IMR-90 (cell line): ENCODE measurements around the gene TP53BP1. TPM values are rescaled to one million over a fixed set of nuclear protein-coding genes. Genes with fewer than 3 reads are reported as not detected.

Source experiments
- ATAC-seq: fragments of 200-7000 bp; cut with Tn5 transposase; 2 replicates; pipeline ENCODE4 v1.9.1; 2020; ENCODE audit warnings: low read depth, mild to moderate bottlenecking, moderate library complexity
- BruUV-seq: library from RNA; stranded (reverse); fragments of 400-500 nt; replicated peaks from 2 replicates; lab custom pipeline; 2021; lab: Mats Ljungman, UMichigan
- CTCF ChIA-PET: fragments of 300-600 bp; formaldehyde crosslinking; extraction: SDS; loops from one replicate; lab custom pipeline; 2021; ENCODE audit warnings: antibody characterized with exemption; lab: Yijun Ruan, JAX
- POLR2A ChIA-PET: fragments of 300-600 bp; sonication (Branson Sonifier 250); formaldehyde crosslinking; loops from one replicate; lab custom pipeline; 2022; ENCODE audit warnings: antibody characterized with exemption; ENCODE audit not compliant: unreplicated experiment; lab: Charles Lee
- DNase-seq: peaks from one replicate; pipeline ENCODE4 v3.0.0; 2013
- H2AFZ ChIP-seq: replicated peaks from 2 replicates; pipeline ENCODE3; 2013; ENCODE audit warnings: low read length, mild to moderate bottlenecking; ENCODE audit not compliant: poor library complexity
- H2AK5ac ChIP-seq: 2 replicates; pipeline ENCODE4 v1.6.1; 2013; ENCODE audit warnings: low read depth, low read length, inconsistent platforms
- H2AK9ac ChIP-seq: replicated peaks from 2 replicates; pipeline ENCODE3; 2013; ENCODE audit warnings: mild to moderate bottlenecking, low read depth, low read length, moderate library complexity; ENCODE audit not compliant: poor library complexity
- H2BK120ac ChIP-seq: 2 replicates; pipeline ENCODE4 v1.6.1; 2013; ENCODE audit warnings: low read depth, low read length, inconsistent platforms
- H2BK15ac ChIP-seq: 3 replicates; pipeline ENCODE4 v1.6.1; 2013; ENCODE audit warnings: low read depth, low read length, inconsistent platforms
- H2BK20ac ChIP-seq: 2 replicates; pipeline ENCODE4 v1.6.1; 2013; ENCODE audit warnings: low read depth, mild to moderate bottlenecking, inconsistent platforms, low read length, moderate library complexity
- H2BK5ac ChIP-seq: 2 replicates; pipeline ENCODE4 v1.6.1; 2013; ENCODE audit warnings: mild to moderate bottlenecking, low read depth, low read length, inconsistent platforms; ENCODE audit not compliant: poor library complexity, severe bottlenecking
- H3K14ac ChIP-seq: replicated peaks from 2 replicates; pipeline ENCODE4 v1.6.1; 2013; ENCODE audit warnings: low read depth, low read length, inconsistent platforms
- H3K18ac ChIP-seq: 2 replicates; pipeline ENCODE4 v1.6.1; 2013; ENCODE audit warnings: low read depth, low read length, control low read depth
- H3K23ac ChIP-seq: 2 replicates; pipeline ENCODE4 v1.6.1; 2013; ENCODE audit warnings: low read depth, low read length, inconsistent platforms
- H3K27ac ChIP-seq: 2 replicates; pipeline ENCODE4 v1.5.1; 2013; ENCODE audit warnings: mild to moderate bottlenecking, control low read depth, low read length; ENCODE audit not compliant: insufficient read depth
- H3K27me3 ChIP-seq: 2 replicates; pipeline ENCODE4 v1.6.1; 2013; ENCODE audit warnings: low read length; ENCODE audit not compliant: control insufficient read depth, insufficient read depth
- H3K36me3 ChIP-seq: 2 replicates; pipeline ENCODE4 v1.6.1; 2013; ENCODE audit warnings: low read length, mixed read lengths; ENCODE audit not compliant: control insufficient read depth, insufficient read depth
- H3K4ac ChIP-seq: 2 replicates; pipeline ENCODE4 v1.6.1; 2013; ENCODE audit warnings: low read depth, low read length, inconsistent platforms
- H3K4me1 ChIP-seq: 2 replicates; pipeline ENCODE4 v1.6.1; 2013; ENCODE audit warnings: low read length, mixed read lengths; ENCODE audit not compliant: control insufficient read depth, insufficient read depth
- H3K4me2 ChIP-seq: 2 replicates; pipeline ENCODE4 v1.6.1; 2013; ENCODE audit warnings: low read depth, mild to moderate bottlenecking, control low read depth, low read length, moderate library complexity
- H3K4me3 ChIP-seq: 2 replicates; pipeline ENCODE4 v1.5.1; 2013; ENCODE audit warnings: low read depth, mild to moderate bottlenecking, control low read depth, low read length, moderate library complexity; ENCODE audit not compliant: insufficient read depth
- H3K56ac ChIP-seq: 2 replicates; pipeline ENCODE4 v1.6.1; 2013; ENCODE audit warnings: low read length, inconsistent platforms; ENCODE audit not compliant: insufficient read depth; ENCODE audit errors: extremely low read depth
- H3K79me1 ChIP-seq, 2 experiments: 2 replicates each; pipeline ENCODE4 v1.6.1; 2013; ENCODE audit warnings: low read length in 2 of 2, inconsistent platforms in 1 of 2, low read depth in 1 of 2
- H3K9ac ChIP-seq: 2 replicates; pipeline ENCODE4 v1.6.1; 2013; ENCODE audit warnings: low read depth, low read length, control low read depth
- H3K9me1 ChIP-seq: 2 replicates; pipeline ENCODE4 v1.6.1; 2013; ENCODE audit warnings: low read length, inconsistent platforms; ENCODE audit not compliant: insufficient read depth
- H3K9me3 ChIP-seq: 2 replicates; pipeline ENCODE4 v1.6.1; 2013; ENCODE audit warnings: low read length; ENCODE audit not compliant: control insufficient read depth, insufficient read depth
- H4K20me1 ChIP-seq: 2 replicates; pipeline ENCODE4 v1.6.1; 2013; ENCODE audit warnings: low read length, inconsistent platforms; ENCODE audit not compliant: insufficient read depth
- H4K5ac ChIP-seq: 2 replicates; pipeline ENCODE4 v1.6.1; 2013; ENCODE audit warnings: mild to moderate bottlenecking, low read depth, low read length, control low read depth
- H4K8ac ChIP-seq, 2 experiments: 2 replicates each; pipeline ENCODE4 v1.6.1; 2013; ENCODE audit warnings: low read depth in 2 of 2, low read length in 2 of 2, control low read depth in 1 of 2, inconsistent platforms in 1 of 2
- H4K91ac ChIP-seq: 2 replicates; pipeline ENCODE4 v1.6.1; 2013; ENCODE audit warnings: low read depth, low read length, inconsistent platforms; ENCODE audit not compliant: insufficient read depth
- BHLHE40 ChIP-seq: fragments of 150-350 bp; IDR thresholded peaks from 2 replicates; pipeline ENCODE4 v1.6.1; 2016; ENCODE audit warnings: mild to moderate bottlenecking, low read depth, low read length
- MXI1 ChIP-seq: IDR thresholded peaks from 2 replicates; pipeline ENCODE4 v1.6.1; 2012; ENCODE audit warnings: low read depth, mild to moderate bottlenecking, low read length, moderate library complexity, borderline replicate concordance
- RFX5 ChIP-seq: IDR thresholded peaks from 2 replicates; pipeline ENCODE4 v1.8.0; 2012; ENCODE audit warnings: low read depth, mild to moderate bottlenecking, low read length, moderate library complexity
- WGBS, 2 experiments: methylation state at CpG; one replicate each; pipeline versions ENCODE4 v1.1.5 to v1.1.7; 2013; ENCODE audit warnings: missing lambda C conversion rate in 2 of 2; ENCODE audit not compliant: insufficient read length in 1 of 2; ENCODE audit errors: extremely low coverage in 2 of 2; 5-methylcytosine and 5-hydroxymethylcytosine counted together
- dilution Hi-C: fragments of 300-500 bp; cut with HindIII; formaldehyde crosslinking; loops from one replicate; pipeline ENCODE4 v1.14.3; 2018; ENCODE audit warnings: low sequenced_read_pairs; ENCODE audit not compliant: unreplicated experiment
- in situ Hi-C: fragments of 300-500 bp; cut with MboI; formaldehyde crosslinking; loops from 3 replicates; pipeline ENCODE4 v1.14.3; 2019; ENCODE audit warnings: low sequenced_read_pairs, inconsistent platforms, mixed read lengths
- intact Hi-C: fragments of 100-400 bp; cut with micrococcal nuclease; formaldehyde crosslinking; loops from 2 replicates; pipeline ENCODE4 v1.10.0; 2022
- polyA plus RNA-seq, 3 experiments: library from polyadenylated mRNA; depleted of rRNA; stranded (reverse); fragments of >200 nt; gene quantifications; 2 replicates each; pipeline ENCODE4 v1.2.3, GENCODE V29; 2012; ENCODE audit warnings: low replicate concordance in 1 of 3
- total RNA-seq: library from RNA; depleted of rRNA; stranded (reverse); fragments of >200 nt; gene quantifications from 2 replicates; pipeline ENCODE4 v1.2.3, GENCODE V29; 2012

Gene TP53BP1
- total and polyA plus RNA-seq, 2 of the 4 experiments (the other 2 are of a cell fraction): 36.3 to 64.5 TPM

GRCh38 chr15:43526261-43526930 lies 33.4 kb upstream of the TP53BP1 start:
- dilution Hi-C loops (no loop called here), intact Hi-C loops (no loop called here), in situ Hi-C loops (no loop called here)
- Histone ChIP-seq H4K20me1 (peaks cover 49% of the 10 kb centered on the region), H3K36me3 (peaks cover 65% of the 10 kb centered on the region), H4K8ac (no peak overlapping the region), H2BK15ac (no peak overlapping the region), H3K14ac (no peak overlapping the region), H2BK5ac (no peak overlapping the region), H3K56ac (no peak overlapping the region), H3K9me3 (no peaks in the 10 kb centered on the region), H3K27me3 (no peaks in the 10 kb centered on the region), H3K4me2 (no peak overlapping the region), H4K5ac (no peak overlapping the region), H3K4me1 (peaks cover 3% of the 10 kb centered on the region), H2AK5ac (no peak overlapping the region), H3K4ac (no peak overlapping the region), H2AFZ (no peak overlapping the region), H3K9ac (no peak overlapping the region), H2AK9ac (no peak overlapping the region), H3K27ac (no peak overlapping the region), H3K4me3 (no peak overlapping the region), H2BK120ac (no peak overlapping the region), H2BK20ac (no peak overlapping the region), H3K9me1 (peaks cover 36% of the 10 kb centered on the region), H3K79me1 (peaks cover 10 to 69% of the 10 kb centered on the region in 2 experiments), H3K18ac (no peak overlapping the region), H4K91ac (no peak overlapping the region), H3K23ac (no peak overlapping the region)
- CTCF ChIA-PET: interaction anchor here (0.6 kb wide), 1 partner anchor 20 kb away, joined by 3 read pairs; no protein-coding TSS in a partner anchor
- BruUV-seq: no TSS peak
- 100% methylated on average over 3 of the region's 11 CpGs; no CpG with 5 or more reads in 1 of the 2 experiments for WGBS, 2 experiments
- POLR2A ChIA-PET: no interaction called here
- ATAC-seq: no peak
- no peak for DNase-seq
- no peak for TF ChIP-seq MXI1
- no peak for TF ChIP-seq RFX5
- TF ChIP-seq BHLHE40: no peak
